GM13977 (cell line): Measurements from ENCODE around the gene ICAM3.
"Not testable (repeated sequence)": the region's sequence is repeated elsewhere in the genome, so short reads cannot be mapped to it uniquely, and the experiment has no call there.

Source experiments
- DNase-seq: peaks from one replicate; pipeline ENCODE4 v3.0.0; 2012; ENCODE audit warnings: low spot score
- CTCF ChIP-seq: IDR thresholded peaks from 2 replicates; pipeline ENCODE4 v1.5.1; 2012; ENCODE audit warnings: mild to moderate bottlenecking, control low read depth; ENCODE audit not compliant: insufficient read depth; ENCODE audit errors: extremely low read depth, missing control alignments
- in situ Hi-C: fragments of 300-500 bp; cut with MboI; formaldehyde crosslinking; loops from one replicate; pipeline ENCODE4 v1.12.0; 2022; ENCODE audit warnings: low sequenced_read_pairs, low pct_unique_long_range_greater_than_20kb, mixed read lengths, inconsistent platforms; ENCODE audit not compliant: unreplicated experiment

Gene ICAM3

GRCh38 chr19:10339380-10339960 is at the start of gene ICAM3:
Gene ICAM3, minus strand, starts transcription at chr19:10339624. Its CDS starts 10 bp downstream, at chr19:10339614.
- TF ChIP-seq CTCF = no peak
- DNase-seq = peak; percentile 68
- in situ Hi-C loops = no loop called here

- in situ Hi-C loops = loop anchor here (5.0 to 10.0 kb wide), 2 partner anchors 117 to 444 kb away; partner anchors contain the start of gene ICAM1
- peak; percentile 61 for DNase-seq
- peak; percentile 86 for TF ChIP-seq CTCF
Measured at GRCh38 chr19:10388957-10389356, 49.5 kb upstream of the ICAM3 start.

DNA sequence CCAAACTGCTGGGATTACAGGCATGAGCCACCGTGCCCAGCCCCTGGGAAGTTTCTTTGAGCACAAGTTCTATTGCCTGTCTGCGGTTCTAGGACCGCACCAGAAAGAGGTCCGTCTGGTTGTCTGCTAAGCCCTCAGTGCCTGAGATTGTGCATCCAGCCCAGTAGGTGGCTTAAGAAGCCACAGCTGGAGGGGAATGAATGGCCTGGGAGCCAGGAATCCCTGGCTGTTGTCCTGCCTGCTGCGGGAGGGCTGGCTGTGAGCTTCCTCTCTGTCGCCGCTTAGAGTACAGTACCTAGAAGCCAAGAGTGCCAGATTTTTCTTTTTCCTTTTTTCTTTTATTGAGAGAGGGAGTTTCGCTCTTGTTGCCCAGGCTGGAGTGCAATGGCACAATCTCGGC is 45.2 kb upstream of the ICAM3 start:
- in situ Hi-C loops = loop anchor here (10.0 kb wide), 1 partner anchor 440 kb away; no protein-coding TSS in a partner anchor
- no peak for TF ChIP-seq CTCF
- no peak for DNase-seq

DNA sequence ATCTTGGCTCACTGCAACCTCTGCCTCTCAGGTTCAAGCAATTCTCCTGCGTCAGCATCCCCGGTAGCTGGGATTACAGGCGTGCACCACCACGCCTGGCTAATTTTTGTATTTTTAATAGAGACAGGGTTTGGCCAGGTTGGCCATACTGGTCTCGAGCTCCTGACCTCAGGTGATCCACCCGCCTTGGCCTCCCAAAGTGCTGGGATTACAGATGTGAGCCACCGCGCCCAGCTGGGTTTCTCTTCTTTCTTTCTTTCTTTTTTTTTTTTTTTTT is 43.7 kb upstream of the ICAM3 start:
- not testable (repeated sequence) for DNase-seq
- in situ Hi-C loops = loop anchor here (10.0 kb wide), 1 partner anchor 438 kb away; no protein-coding TSS in a partner anchor

DNA sequence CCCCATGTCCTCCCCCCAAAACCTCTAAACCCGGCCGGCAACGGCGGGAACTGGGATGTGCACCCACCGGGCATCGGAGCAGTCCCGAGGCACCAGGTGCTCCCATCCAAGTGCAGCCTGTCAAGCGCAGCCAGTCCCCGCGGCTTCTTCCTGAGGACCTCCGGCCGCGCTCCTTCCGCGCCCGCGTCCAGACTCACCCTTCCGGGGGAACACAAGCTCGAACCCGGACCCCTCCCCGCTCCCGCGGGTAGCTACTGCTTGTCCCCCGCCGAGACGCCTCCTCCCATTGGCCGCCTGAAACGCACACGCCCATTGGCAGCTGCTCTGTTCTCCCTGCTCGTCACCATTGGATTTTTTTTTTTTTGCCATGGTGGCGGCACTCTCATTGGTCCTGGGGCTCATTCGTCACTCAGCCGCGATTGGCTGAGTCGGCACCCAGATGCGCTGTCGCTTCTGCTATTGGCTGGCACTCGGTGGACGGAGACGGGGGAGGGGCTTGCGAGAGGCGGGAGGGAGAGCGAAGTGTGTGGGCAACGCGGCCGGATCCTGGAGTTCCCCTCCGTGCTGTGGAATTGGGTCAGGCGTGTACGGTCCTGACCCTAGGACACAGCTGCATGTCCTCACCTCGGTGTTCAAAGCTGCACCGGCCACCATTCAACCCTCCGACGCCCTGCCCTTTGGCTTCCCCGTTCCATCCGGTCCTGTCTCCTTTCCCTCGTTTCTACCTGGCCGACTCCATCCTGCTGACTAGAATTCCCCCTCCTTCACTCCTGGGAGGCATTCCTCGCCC is 41.1 kb upstream of the ICAM3 start, which contains the start of gene TYK2:
TSS of gene TYK2 (minus strand) at position 260 of the 790 bp plus-strand sequence. CDS start 2,166 bp downstream, outside the sequence.
- TF ChIP-seq CTCF = no peak
- in situ Hi-C loops = loop anchor here (10.0 kb wide), 1 partner anchor 436 kb away; no protein-coding TSS in a partner anchor

GRCh38 chr19:10379880-10380312 is 40.5 kb upstream of the ICAM3 start:
- no peak for TF ChIP-seq CTCF
- in situ Hi-C loops = loop anchor here (10.0 kb wide), 1 partner anchor 435 kb away; no protein-coding TSS in a partner anchor
- DNase-seq = no peak

More for the DNA sequence above, 41.1 kb upstream of the ICAM3 start, which contains the start of gene TYK2:
- DNase-seq = peak; percentile 100

GRCh38 chr19:10378124-10378523 is 38.7 kb upstream of the ICAM3 start:
- TF ChIP-seq CTCF = no peak
- in situ Hi-C loops = no loop called here
- no peak for DNase-seq

DNA sequence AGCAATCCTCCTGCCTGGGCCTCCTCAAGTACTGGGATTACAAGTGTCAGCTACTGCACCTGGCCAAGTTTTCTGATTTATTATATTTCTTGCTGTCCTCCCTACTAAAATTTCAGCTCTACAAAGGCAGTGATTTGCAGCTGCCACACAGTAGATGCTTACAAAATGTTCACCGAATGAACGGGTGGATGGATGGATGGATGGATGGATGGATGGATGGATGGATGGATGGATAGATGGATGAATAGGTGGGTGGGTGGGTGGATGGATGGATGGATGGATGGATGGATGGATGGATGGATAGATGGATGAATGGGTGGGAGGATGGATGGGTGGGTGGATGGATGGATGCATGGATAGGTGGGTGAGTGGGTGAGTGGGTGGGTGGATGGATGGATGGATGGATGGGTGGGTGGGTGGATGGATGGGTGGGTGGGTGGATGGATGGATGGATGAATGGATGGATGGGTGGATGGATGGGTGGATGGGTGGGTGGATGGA is 37.8 kb upstream of the ICAM3 start:
- DNase-seq, in situ Hi-C loops: not testable (repeated sequence)
